Suprapubic skin (tissue), 4 donors: ENCODE measurements around the gene YIPF4. TPM values are rescaled to one million over a fixed set of nuclear protein-coding genes. Genes with fewer than 3 reads are reported as not detected.
A peak's percentile ranks its signal among the peaks of the same experiment; 100 is the strongest.
"Not testable (repeated sequence)": the region's sequence is repeated elsewhere in the genome, so short reads cannot be mapped to it uniquely, and the experiment has no call there.

Source experiments
- DNase-seq, 2 donors: peaks; one replicate each; pipeline ENCODE4 v3.0.0-alpha.2; 2019; ENCODE audit warnings: low spot score in 2 of 2
- H3K27ac ChIP-seq: fragments of 200-600 bp; sonication (generic); one replicate; pipeline ENCODE4 v1.5.1; 2019
- H3K27me3 ChIP-seq: fragments of 200-600 bp; sonication (generic); one replicate; pipeline ENCODE4 v1.5.1; 2019
- H3K36me3 ChIP-seq: fragments of 200-600 bp; sonication (generic); one replicate; pipeline ENCODE4 v1.5.1; 2019
- H3K4me1 ChIP-seq: fragments of 200-600 bp; sonication (generic); one replicate; pipeline ENCODE4 v1.5.1; 2019
- H3K4me3 ChIP-seq: fragments of 200-600 bp; sonication (generic); one replicate; pipeline ENCODE4 v1.5.1; 2019; ENCODE audit warnings: mild to moderate bottlenecking
- H3K9me3 ChIP-seq: fragments of 200-600 bp; sonication (generic); one replicate; pipeline ENCODE4 v1.5.1; 2019
- CTCF ChIP-seq, 2 donors: fragments of 200-600 bp in 1 of 2; fragments of 450-650 bp in 1 of 2; sonication (generic) in 1 of 2; IDR thresholded peaks; one replicate each; pipeline ENCODE4 v1.5.1; 2016 to 2019; ENCODE audit warnings: antibody characterized with exemption in 2 of 2, mild to moderate bottlenecking in 1 of 2, moderate library complexity in 1 of 2
- EP300 ChIP-seq: sonication (generic); formaldehyde crosslinking; IDR thresholded peaks from one replicate; pipeline ENCODE4 v1.6.1; 2017; ENCODE audit warnings: antibody characterized with exemption
- POLR2A ChIP-seq, 2 donors: fragments of 450-650 bp; IDR thresholded peaks; one replicate each; pipeline ENCODE4 v1.6.1; 2017; ENCODE audit warnings: antibody characterized with exemption in 2 of 2, mild to moderate bottlenecking in 2 of 2, moderate library complexity in 2 of 2
- POLR2AphosphoS5 ChIP-seq, 3 donors: sonication (generic); formaldehyde crosslinking; IDR thresholded peaks; one replicate each; pipeline ENCODE4 v1.6.1; 2017; ENCODE audit warnings: antibody characterized with exemption in 3 of 3
- WGBS: methylation state at CpG from one replicate; pipeline ENCODE4 v1.1.5; 2018; 5-methylcytosine and 5-hydroxymethylcytosine counted together
- total RNA-seq, 4 donors: library from RNA; depleted of rRNA; stranded (reverse); fragments of >200 nt; gene quantifications; one replicate each; pipeline ENCODE4 v1.1.0, GENCODE V29; 2016

The YIPF4 gene
- total RNA-seq, 4 donors from 2014 or later: 8.5 to 36.5 (median 19.8) TPM

GRCh38 chr2:32271063-32271462 is 6.6 kb upstream of the YIPF4 start:
- Histone ChIP-seq H3K4me3 (no peak overlapping the region), H3K36me3 (no peaks in the 10 kb centered on the region), H3K27ac (no peak overlapping the region), H3K27me3 (no peaks in the 10 kb centered on the region), H3K4me1 (no peaks in the 10 kb centered on the region), H3K9me3 (no peaks in the 10 kb centered on the region)
- no peak for DNase-seq
- TF ChIP-seq CTCF (IDR thresholded peaks at IDR 0.05): no peak
- TF ChIP-seq POLR2AphosphoS5 (IDR thresholded peaks at IDR 0.05): no peak
- TF ChIP-seq POLR2A (IDR thresholded peaks at IDR 0.05): no peak
- TF ChIP-seq EP300: no peak
- 87% methylated on average over 2 of the region's 2 CpGs for WGBS

DNA sequence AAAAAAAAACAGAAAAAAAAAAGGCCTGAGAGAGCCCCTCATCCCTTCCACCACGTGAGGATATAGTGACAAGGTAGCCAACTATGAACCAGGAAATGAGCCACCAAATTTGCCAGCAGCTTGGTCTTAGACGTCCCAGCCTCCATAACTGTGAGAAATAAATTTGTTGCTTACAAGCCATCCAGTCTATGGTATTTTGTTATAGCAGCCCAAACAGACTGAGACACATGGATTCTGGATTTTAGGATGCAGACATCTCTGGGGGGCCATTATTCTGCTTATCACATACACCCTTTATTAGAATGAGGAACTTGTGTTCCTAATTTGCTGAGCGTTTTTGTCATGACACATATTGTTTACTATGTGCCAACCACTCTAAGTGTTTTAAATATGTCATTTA is 5.4 kb upstream of the YIPF4 start:
- Histone ChIP-seq H3K4me3 (no peak overlapping the region), H3K36me3 (no peaks in the 10 kb centered on the region), H3K27me3 (no peaks in the 10 kb centered on the region), H3K27ac (no peak overlapping the region), H3K4me1 (peaks cover 4% of the 10 kb centered on the region), H3K9me3 (no peaks in the 10 kb centered on the region)
- WGBS: 53% methylated on average over 3 of the region's 3 CpGs
- TF ChIP-seq CTCF (IDR thresholded peaks at IDR 0.05) (no peak), POLR2AphosphoS5 (IDR thresholded peaks at IDR 0.05) (no peak), EP300 (no peak), POLR2A (IDR thresholded peaks at IDR 0.05) (no peak)
- DNase-seq: no peak

DNA sequence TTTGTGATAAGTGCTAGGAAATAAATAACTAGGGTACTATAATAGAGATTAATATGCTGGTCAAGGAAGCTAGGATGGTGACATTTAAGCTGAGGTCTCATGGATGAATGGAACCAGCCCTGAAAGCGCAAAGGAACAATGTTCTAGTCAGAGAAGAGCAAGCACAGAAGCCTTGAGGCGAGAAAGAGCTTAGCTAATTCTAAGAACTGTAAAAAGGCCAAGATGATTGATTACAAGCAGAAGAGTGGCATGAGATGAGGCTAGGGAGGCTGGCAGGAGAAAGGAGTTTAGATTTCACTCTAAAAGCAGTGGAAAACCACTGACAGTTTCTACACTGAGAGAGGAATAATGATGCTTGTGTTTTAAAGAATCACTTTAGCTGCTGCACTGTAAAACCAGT is 3.4 kb upstream of the YIPF4 start:
- no peak overlapping the region for H3K4me3 ChIP-seq
- no peak for DNase-seq
- no peaks in the 10 kb centered on the region for H3K27me3 ChIP-seq
- 70% methylated on average over 2 of the region's 2 CpGs for WGBS
- H3K36me3 ChIP-seq: no peaks in the 10 kb centered on the region
- H3K27ac ChIP-seq: no peak overlapping the region
- no peaks in the 10 kb centered on the region for H3K9me3 ChIP-seq
- TF ChIP-seq EP300 (no peak), CTCF (IDR thresholded peaks at IDR 0.05) (no peak), POLR2AphosphoS5 (IDR thresholded peaks at IDR 0.05) (no peak), POLR2A (IDR thresholded peaks at IDR 0.05) (no peak)
- peaks cover 13% of the 10 kb centered on the region for H3K4me1 ChIP-seq

DNA sequence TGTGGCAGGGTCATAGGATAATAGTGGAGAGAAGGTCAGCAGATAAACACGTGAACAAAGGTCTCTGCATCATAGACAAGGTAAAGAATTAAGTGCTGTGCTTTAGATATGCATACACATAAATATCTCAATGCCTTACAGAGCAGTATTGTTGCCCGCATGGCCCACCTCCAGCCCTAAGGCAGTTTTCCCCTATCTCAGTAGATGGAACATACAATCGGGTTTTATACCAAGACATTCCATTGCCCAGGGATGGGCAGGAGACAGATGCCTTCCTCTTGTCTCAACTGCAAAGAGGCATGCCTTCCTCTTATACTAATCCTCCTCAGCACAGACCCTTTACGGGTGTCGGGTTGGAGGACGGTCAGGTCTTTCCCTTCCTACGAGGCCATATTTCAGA is 1.9 kb upstream of the YIPF4 start:
- H3K4me1 ChIP-seq: peaks cover 17% of the 10 kb centered on the region
- WGBS: 86% methylated on average over 7 of the region's 7 CpGs
- H3K27ac ChIP-seq, H3K27me3 ChIP-seq, H3K4me3 ChIP-seq, H3K36me3 ChIP-seq, H3K9me3 ChIP-seq, DNase-seq: not testable (repeated sequence)

DNA sequence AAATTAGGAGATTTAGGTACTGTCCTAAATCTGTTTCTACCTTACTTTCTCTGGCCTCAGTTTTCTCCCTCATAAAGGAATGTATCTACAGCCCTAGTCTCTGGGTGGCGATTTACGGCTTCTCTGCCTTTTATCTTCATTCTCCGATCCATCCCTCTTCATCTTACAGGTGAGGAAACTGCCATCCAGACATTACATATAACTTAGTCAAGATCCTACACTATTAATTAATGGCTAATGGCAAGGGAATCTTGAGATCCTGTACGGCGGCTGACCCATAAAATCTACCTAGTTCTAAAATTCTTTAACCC is 386 bp upstream of the YIPF4 start:
- no peak for DNase-seq
- Histone ChIP-seq H3K4me1 (peaks cover 17% of the 10 kb centered on the region), H3K36me3 (peaks cover under 1% of the 10 kb centered on the region), H3K27me3 (no peaks in the 10 kb centered on the region), H3K9me3 (no peaks in the 10 kb centered on the region), H3K4me3 (peak overlapping the region; percentile 100), H3K27ac (peak overlapping the region; percentile 92)
- WGBS: 72% methylated on average over 5 of the region's 5 CpGs
- TF ChIP-seq CTCF (IDR thresholded peaks at IDR 0.05) (no peak), POLR2A (IDR thresholded peaks at IDR 0.05) (no peak), EP300 (no peak), POLR2AphosphoS5 (IDR thresholded peaks at IDR 0.05) (no peak)

DNA sequence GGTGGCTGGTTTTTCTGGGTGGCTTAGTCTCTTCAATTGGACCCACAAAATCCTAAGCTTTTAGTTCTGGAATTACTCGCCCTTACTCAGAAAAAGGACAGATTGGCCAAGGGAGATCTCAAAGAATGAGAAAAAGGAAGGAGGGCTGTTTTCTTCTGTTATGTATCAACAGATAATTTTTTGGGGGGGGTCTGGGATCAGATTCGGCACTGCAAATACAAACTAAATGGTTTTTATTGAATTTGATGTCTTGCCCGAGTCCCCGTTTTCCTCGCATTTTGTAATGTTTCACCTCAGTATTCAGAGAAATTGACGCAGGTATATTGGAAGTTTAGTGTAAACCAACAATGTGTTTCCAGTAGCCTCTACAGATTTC is 762 bp downstream of the YIPF4 start:
- Histone ChIP-seq H3K4me3 (peak overlapping the region; percentile 100), H3K27me3 (no peaks in the 10 kb centered on the region), H3K27ac (peak overlapping the region; percentile 92), H3K36me3 (peaks cover 10% of the 10 kb centered on the region), H3K4me1 (peaks cover 19% of the 10 kb centered on the region), H3K9me3 (no peaks in the 10 kb centered on the region)
- DNase-seq: no peak
- TF ChIP-seq EP300 (no peak), POLR2A (IDR thresholded peaks at IDR 0.05) (no peak), CTCF (IDR thresholded peaks at IDR 0.05) (no peak), POLR2AphosphoS5 (IDR thresholded peaks at IDR 0.05) (no peak)
- 16% methylated on average over 6 of the region's 6 CpGs for WGBS
